Upper lobe of left lung (tissue), 4 donors: ENCODE results near the gene TNS4.

ENCODE experiments used
- POLR2A ChIP-seq, 4 donors: fragments of 450-650 bp; IDR thresholded peaks; one replicate each; pipeline ENCODE4 v1.5.1; 2016 to 2017; ENCODE audit warnings: antibody characterized with exemption in 4 of 4, mild to moderate bottlenecking in 2 of 4
- TF ChIP-seq, protein P1 (sequence below), 6 experiments: fragments of 450-650 bp in 4 of 6; fragments of 200-600 bp in 2 of 6; sonication (generic) in 2 of 6; IDR thresholded peaks; one replicate each; pipeline ENCODE4 v1.5.1; 2016 to 2019; ENCODE audit warnings: antibody characterized with exemption in 6 of 6

DNA sequence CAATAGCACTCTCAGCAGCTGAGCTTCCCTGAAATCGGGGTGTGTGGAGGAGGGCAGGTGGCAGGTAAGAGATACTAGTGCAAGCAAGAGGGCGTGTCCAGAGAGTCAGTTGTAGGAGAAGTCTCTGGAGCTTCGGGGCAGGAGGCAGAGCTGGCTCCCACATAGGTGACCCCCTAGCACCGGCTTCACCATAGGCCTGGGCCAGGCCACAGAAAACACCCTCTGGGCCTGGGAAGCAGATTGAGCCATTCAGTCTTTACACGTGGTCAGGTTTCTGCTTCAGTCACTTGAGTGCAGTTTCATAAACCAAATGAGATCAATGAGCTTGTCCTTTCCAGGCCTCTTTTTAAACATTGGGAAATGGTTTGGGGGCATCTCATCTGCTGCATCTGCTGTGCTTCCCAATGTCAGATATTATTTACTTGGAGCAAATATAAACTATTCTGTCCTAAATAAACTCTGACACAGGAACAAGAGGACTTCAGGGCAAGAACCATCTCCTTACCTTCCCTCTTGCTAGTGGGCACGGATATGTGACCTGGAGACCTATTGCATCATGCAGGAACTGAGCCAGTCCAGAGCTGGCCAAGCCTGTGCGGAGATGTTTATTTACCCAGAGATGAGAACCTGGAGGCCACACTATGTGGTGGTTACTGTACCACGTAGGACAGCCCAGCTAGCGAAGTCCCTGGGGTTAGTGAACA is 47.7 kb upstream of the TNS4 start:
- TF ChIP-seq, protein P1, sequence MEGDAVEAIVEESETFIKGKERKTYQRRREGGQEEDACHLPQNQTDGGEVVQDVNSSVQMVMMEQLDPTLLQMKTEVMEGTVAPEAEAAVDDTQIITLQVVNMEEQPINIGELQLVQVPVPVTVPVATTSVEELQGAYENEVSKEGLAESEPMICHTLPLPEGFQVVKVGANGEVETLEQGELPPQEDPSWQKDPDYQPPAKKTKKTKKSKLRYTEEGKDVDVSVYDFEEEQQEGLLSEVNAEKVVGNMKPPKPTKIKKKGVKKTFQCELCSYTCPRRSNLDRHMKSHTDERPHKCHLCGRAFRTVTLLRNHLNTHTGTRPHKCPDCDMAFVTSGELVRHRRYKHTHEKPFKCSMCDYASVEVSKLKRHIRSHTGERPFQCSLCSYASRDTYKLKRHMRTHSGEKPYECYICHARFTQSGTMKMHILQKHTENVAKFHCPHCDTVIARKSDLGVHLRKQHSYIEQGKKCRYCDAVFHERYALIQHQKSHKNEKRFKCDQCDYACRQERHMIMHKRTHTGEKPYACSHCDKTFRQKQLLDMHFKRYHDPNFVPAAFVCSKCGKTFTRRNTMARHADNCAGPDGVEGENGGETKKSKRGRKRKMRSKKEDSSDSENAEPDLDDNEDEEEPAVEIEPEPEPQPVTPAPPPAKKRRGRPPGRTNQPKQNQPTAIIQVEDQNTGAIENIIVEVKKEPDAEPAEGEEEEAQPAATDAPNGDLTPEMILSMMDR (IDR thresholded peaks at IDR 0.05): no peak
- peak in 1 of 4 donors; percentile 14 for TF ChIP-seq POLR2A (IDR thresholded peaks at IDR 0.05)
